Measurements from ENCODE around the gene ANKRD60. TPM values are rescaled to one million over a fixed set of nuclear protein-coding genes. Genes with fewer than 3 reads are reported as not detected.

Gene ANKRD60
- total RNA-seq, 2 donors from 2014 or later = not detected

DNA sequence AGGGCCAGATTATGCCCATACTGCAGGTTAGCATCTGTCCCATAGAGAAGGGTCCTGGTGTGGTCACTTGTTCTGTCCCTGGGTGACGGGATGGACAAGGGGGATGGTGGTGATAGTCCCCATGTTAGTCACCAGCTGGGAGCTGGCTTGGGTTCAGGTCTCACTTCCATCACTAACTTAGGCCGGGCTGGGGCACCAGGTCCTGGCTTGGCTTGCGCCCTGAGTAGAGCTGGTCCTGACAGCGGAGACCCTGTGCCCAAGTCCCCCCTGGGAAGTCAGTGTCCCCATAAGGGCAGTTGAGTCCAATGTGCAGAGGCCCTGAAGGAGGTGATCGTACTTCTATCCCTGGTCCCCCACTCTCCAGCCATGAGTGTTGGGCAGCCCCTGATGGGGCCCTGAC is 52.6 kb downstream of the ANKRD60 start:
- Histone ChIP-seq H3K9me3 (no peaks in the 10 kb centered on the region), H3K27ac (no peak overlapping the region), H3K4me1 (peaks cover 11% of the 10 kb centered on the region), H3K27me3 (peaks cover 0 to 11% of the 10 kb centered on the region in 2 donors), H3K4me3 (no peak overlapping the region), H3K36me3 (replicated peaks in 1 of 2; ENCODE audit: insufficient read depth in 1 of 2, low read depth in 2 of 2) (no peaks in the 10 kb centered on the region)
- intact Hi-C loops (cut with DNase I) = no loop called here
- 90 to 100% methylated on average over 1 to 5 of the region's 5 CpGs for WGBS, 2 donors
- ATAC-seq (no peak), DNase-seq (no peak)
- TF ChIP-seq, protein P1, sequence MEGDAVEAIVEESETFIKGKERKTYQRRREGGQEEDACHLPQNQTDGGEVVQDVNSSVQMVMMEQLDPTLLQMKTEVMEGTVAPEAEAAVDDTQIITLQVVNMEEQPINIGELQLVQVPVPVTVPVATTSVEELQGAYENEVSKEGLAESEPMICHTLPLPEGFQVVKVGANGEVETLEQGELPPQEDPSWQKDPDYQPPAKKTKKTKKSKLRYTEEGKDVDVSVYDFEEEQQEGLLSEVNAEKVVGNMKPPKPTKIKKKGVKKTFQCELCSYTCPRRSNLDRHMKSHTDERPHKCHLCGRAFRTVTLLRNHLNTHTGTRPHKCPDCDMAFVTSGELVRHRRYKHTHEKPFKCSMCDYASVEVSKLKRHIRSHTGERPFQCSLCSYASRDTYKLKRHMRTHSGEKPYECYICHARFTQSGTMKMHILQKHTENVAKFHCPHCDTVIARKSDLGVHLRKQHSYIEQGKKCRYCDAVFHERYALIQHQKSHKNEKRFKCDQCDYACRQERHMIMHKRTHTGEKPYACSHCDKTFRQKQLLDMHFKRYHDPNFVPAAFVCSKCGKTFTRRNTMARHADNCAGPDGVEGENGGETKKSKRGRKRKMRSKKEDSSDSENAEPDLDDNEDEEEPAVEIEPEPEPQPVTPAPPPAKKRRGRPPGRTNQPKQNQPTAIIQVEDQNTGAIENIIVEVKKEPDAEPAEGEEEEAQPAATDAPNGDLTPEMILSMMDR (IDR thresholded peaks at IDR 0.05) = no peak
- no peak for TF ChIP-seq POLR2A (IDR thresholded peaks at IDR 0.05)

DNA sequence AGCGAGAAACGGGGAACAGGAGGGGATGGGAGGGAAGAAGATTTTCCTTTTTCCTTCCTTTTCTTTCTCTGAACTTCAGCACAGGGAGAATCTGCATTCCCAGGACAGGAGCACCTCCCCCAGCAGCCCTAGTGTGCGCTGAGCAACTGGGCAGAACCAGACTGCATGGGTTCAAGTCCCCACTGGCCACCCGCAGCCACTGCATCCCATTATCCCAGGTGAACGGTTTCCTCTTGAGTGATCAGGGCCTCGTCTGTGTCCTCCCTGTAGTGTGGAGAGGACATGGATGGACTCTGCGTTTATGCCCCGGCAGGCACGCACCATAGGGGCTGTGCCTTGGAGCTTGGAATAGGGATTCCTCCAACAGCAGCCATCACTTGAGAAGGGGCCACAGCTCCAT is 53.0 kb downstream of the ANKRD60 start:
- DNase-seq = no peak
- H3K9me3 ChIP-seq = no peaks in the 10 kb centered on the region
- TF ChIP-seq POLR2A (IDR thresholded peaks at IDR 0.05) = no peak
- TF ChIP-seq, protein P1 (IDR thresholded peaks at IDR 0.05) = no peak
- H3K27ac ChIP-seq = no peak overlapping the region
- WGBS, 2 donors = 66 to 67% methylated on average over 4 to 9 of the region's 9 CpGs
- H3K36me3 ChIP-seq (replicated peaks in 1 of 2; ENCODE audit: insufficient read depth in 1 of 2, low read depth in 2 of 2) = no peaks in the 10 kb centered on the region
- peaks cover 11% of the 10 kb centered on the region for H3K4me1 ChIP-seq
- intact Hi-C loops (cut with DNase I) = no loop called here
- ATAC-seq = no peak
- peaks cover 0 to 11% of the 10 kb centered on the region in 2 donors for H3K27me3 ChIP-seq
- H3K4me3 ChIP-seq = no peak overlapping the region

- intact Hi-C loops (cut with DNase I) = no loop called here
- peaks cover 9% of the 10 kb centered on the region for H3K4me1 ChIP-seq
- no peaks in the 10 kb centered on the region for H3K36me3 ChIP-seq (replicated peaks in 1 of 2; ENCODE audit: insufficient read depth in 1 of 2, low read depth in 2 of 2)
- H3K27me3 ChIP-seq = peaks cover 0 to 7% of the 10 kb centered on the region in 2 donors
- DNase-seq = peak in 1 of 4 donors; percentile 10
- no peaks in the 10 kb centered on the region for H3K9me3 ChIP-seq
- ATAC-seq = no peak
- H3K4me3 ChIP-seq = no peak overlapping the region
- TF ChIP-seq, protein P1 (IDR thresholded peaks at IDR 0.05) = no peak
- no peak for TF ChIP-seq POLR2A (IDR thresholded peaks at IDR 0.05)
- 40 to 51% methylated on average over 10 of the region's 10 CpGs for WGBS, 2 donors
- H3K27ac ChIP-seq = peak overlapping the region in 1 of 4 donors; percentile 17
Observed at GRCh38 chr20:58174708-58175280, 53.7 kb downstream of the ANKRD60 start.

GRCh38 chr20:58173930-58174707 is 54.3 kb downstream of the ANKRD60 start:
- DNase-seq (no peak), ATAC-seq (no peak)
- TF ChIP-seq, protein P1 (IDR thresholded peaks at IDR 0.05) = no peak
- H3K27me3 ChIP-seq = peaks cover 0 to under 1% of the 10 kb centered on the region in 2 donors
- peak overlapping the region in 1 of 4 donors; percentile 17 for H3K27ac ChIP-seq
- no peaks in the 10 kb centered on the region for H3K9me3 ChIP-seq
- H3K4me1 ChIP-seq = peaks cover 3% of the 10 kb centered on the region
- WGBS, 2 donors = 47 to 63% methylated on average over 26 of the region's 26 CpGs
- intact Hi-C loops (cut with DNase I) = no loop called here
- H3K4me3 ChIP-seq = no peak overlapping the region
- H3K36me3 ChIP-seq (replicated peaks in 1 of 2; ENCODE audit: insufficient read depth in 1 of 2, low read depth in 2 of 2) = no peaks in the 10 kb centered on the region
